ENCODE data around the gene MTAP.

Gene MTAP

DNA sequence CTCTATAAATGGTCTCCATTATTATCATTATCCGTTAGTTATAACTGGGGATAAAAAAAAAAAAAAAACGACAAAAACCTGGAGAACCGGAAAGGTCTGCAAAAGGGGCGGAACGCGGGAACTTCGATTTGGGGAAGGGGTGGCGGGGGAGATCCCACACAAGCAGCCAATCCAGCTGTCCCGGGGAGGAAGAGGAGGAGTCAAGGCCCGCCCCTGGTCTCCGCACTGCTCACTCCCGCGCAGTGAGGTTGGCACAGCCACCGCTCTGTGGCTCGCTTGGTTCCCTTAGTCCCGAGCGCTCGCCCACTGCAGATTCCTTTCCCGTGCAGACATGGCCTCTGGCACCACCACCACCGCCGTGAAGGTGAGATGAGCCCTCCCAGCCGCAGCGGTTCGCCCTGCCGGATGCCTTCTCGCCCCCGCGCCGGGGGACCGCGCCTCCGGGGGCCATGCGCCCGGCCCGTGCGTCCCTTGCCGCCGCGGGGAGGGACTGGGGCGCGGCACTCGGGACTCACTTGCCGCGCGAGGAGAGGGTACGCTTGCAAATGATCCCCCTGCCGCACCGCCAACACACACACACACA, at the start of gene MTAP:
Gene MTAP, plus strand, starts transcription at position 219 of the 583 bp plus-strand sequence. Its CDS starts 113 bp downstream, at position 332.
- H3K27ac ChIP-seq (ENCODE audit: extremely low read depth, low read depth, low read length), result peak within 1 kb of the TSS; percentile 80
- H3K9me3 ChIP-seq (ENCODE audit: control insufficient read depth, insufficient read depth, low read depth, low read length), result no peaks in the 10 kb centered on the region
- H3K36me3 ChIP-seq (ENCODE audit: control insufficient read depth in 2 of 2, insufficient read depth in 1 of 2, low read length in 2 of 2), result peaks cover 0 to 26% of the 10 kb centered on the region in 2 experiments; a peak in 1 of 3 replicates
- CTCF ChIA-PET, result interaction anchor here (0.6 to 0.7 kb wide), 3 partner anchors 206 to 646 kb away, joined by 4 to 5 read pairs (median 4); no protein-coding TSS in a partner anchor
- H3K4me1 ChIP-seq (ENCODE audit: control insufficient read depth, insufficient read depth, low read length), result peaks cover 2% of the 10 kb centered on the region; the same call in 1 of the 2 replicates
- POLR2A ChIA-PET, result interaction anchor here (0.6 to 2.5 kb wide), 15 partner anchors 10 to 550 kb away, joined by 3 to 10 read pairs (median 5); partner anchors contain the start of genes CDKN2B and KLHL9
- peak within 1 kb of the TSS; percentile 82 for H3K4me3 ChIP-seq (ENCODE audit: low read depth, low read length)
- no peak for TF ChIP-seq ZNF157 (tag by site-specific recombination; IDR thresholded peaks at IDR 0.05)
- TF ChIP-seq ZNF561 (tag by site-specific recombination; IDR thresholded peaks at IDR 0.05; ENCODE audit: borderline replicate concordance), result no peak
- TF ChIP-seq SETDB1 (IDR thresholded peaks at IDR 0.05; ENCODE audit: insufficient read length, low read length), result no peak
- TF ChIP-seq ZNF558 (tag by site-specific recombination; IDR thresholded peaks at IDR 0.05), result no peak
- TF ChIP-seq, protein P1, sequence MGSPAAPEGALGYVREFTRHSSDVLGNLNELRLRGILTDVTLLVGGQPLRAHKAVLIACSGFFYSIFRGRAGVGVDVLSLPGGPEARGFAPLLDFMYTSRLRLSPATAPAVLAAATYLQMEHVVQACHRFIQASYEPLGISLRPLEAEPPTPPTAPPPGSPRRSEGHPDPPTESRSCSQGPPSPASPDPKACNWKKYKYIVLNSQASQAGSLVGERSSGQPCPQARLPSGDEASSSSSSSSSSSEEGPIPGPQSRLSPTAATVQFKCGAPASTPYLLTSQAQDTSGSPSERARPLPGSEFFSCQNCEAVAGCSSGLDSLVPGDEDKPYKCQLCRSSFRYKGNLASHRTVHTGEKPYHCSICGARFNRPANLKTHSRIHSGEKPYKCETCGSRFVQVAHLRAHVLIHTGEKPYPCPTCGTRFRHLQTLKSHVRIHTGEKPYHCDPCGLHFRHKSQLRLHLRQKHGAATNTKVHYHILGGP (tag by site-specific recombination; IDR thresholded peaks at IDR 0.05), result no peak
- TF ChIP-seq ZFP3 (tag by site-specific recombination; IDR thresholded peaks at IDR 0.05; ENCODE audit: low read depth), result no peak
- peak; percentile 85 for TF ChIP-seq ZFHX2 (tag by site-specific recombination; conservative IDR thresholded peaks at IDR 0.05)
- peak; percentile 94 for TF ChIP-seq HIC1 (tag by site-specific recombination; IDR thresholded peaks at IDR 0.05)
- peak; percentile 90 for TF ChIP-seq ZBTB48 (tag by site-specific recombination; IDR thresholded peaks at IDR 0.05)
- no peak for TF ChIP-seq REPIN1 (tag by site-specific recombination; IDR thresholded peaks at IDR 0.05; ENCODE audit: low read depth)
- no peak for TF ChIP-seq YY2 (tag by site-specific recombination; IDR thresholded peaks at IDR 0.05)
- no peak for TF ChIP-seq ZNF175 (tag by site-specific recombination; IDR thresholded peaks at IDR 0.05)
- TF ChIP-seq ATF2 (tag by site-specific recombination; IDR thresholded peaks at IDR 0.05; ENCODE audit: low read depth), result no peak
- TF ChIP-seq MZF1 (tag by site-specific recombination; IDR thresholded peaks at IDR 0.05; ENCODE audit: borderline replicate concordance), result no peak
- TF ChIP-seq ZNF404 (tag by site-specific recombination; IDR thresholded peaks at IDR 0.05), result no peak
- no peak for TF ChIP-seq ZNF416 (tag by site-specific recombination; IDR thresholded peaks at IDR 0.05)
- no peak for TF ChIP-seq ZFP69B (tag by site-specific recombination; IDR thresholded peaks at IDR 0.05)
- TF ChIP-seq ZNF624 (tag by site-specific recombination; IDR thresholded peaks at IDR 0.05), result no peak
- TF ChIP-seq HOXA7 (CRISPR knock-in tag; IDR thresholded peaks at IDR 0.05; ENCODE audit: borderline replicate concordance), result no peak
- no peak for TF ChIP-seq ZNF223 (tag by site-specific recombination; IDR thresholded peaks at IDR 0.05)
- no peak for TF ChIP-seq TCF7L2 (IDR thresholded peaks at IDR 0.05; ENCODE audit: borderline replicate concordance, low read depth, low read length)
- no peak for TF ChIP-seq ZNF560 (tag by site-specific recombination; IDR thresholded peaks at IDR 0.05; ENCODE audit: borderline replicate concordance)
- no peak for TF ChIP-seq ZNF10 (tag by site-specific recombination; IDR thresholded peaks at IDR 0.05)
- no peak for TF ChIP-seq ZNF24 (tag by site-specific recombination; IDR thresholded peaks at IDR 0.05)
- no peak for TF ChIP-seq SALL2 (tag by site-specific recombination; IDR thresholded peaks at IDR 0.05; ENCODE audit: borderline replicate concordance)
- peak; percentile 27; the same call in 1 of the 2 replicates for TF ChIP-seq ZSCAN30 (tag by site-specific recombination; IDR thresholded peaks at IDR 0.05)
- no peak for TF ChIP-seq ZNF146 (tag by site-specific recombination; IDR thresholded peaks at IDR 0.05)
- TF ChIP-seq ZNF366 (tag by site-specific recombination; conservative IDR thresholded peaks at IDR 0.05), result 0 out of 2 replicates have a peak, but pooled peaks have one; percentile 53
- TF ChIP-seq ZNF473 (tag by site-specific recombination; IDR thresholded peaks at IDR 0.05), result no peak
- TF ChIP-seq ZXDB (tag by site-specific recombination; IDR thresholded peaks at IDR 0.05), result peak; percentile 88
- peak; percentile 66; the same call in 1 of the 2 replicates for TF ChIP-seq KLF8 (tag by site-specific recombination; IDR thresholded peaks at IDR 0.05)
- TF ChIP-seq ZEB2 (tag by site-specific recombination; IDR thresholded peaks at IDR 0.05), result 0 out of 2 replicates have a peak, but pooled peaks have one; percentile 9
- no peak for TF ChIP-seq IKZF3 (tag by site-specific recombination; IDR thresholded peaks at IDR 0.05)
- TF ChIP-seq ZNF623 (tag by site-specific recombination; IDR thresholded peaks at IDR 0.05), result no peak
- TF ChIP-seq ZNF302 (tag by site-specific recombination; IDR thresholded peaks at IDR 0.05; ENCODE audit: low read depth), result no peak
- no peak for TF ChIP-seq ZNF610 (tag by site-specific recombination; IDR thresholded peaks at IDR 0.05; ENCODE audit: borderline replicate concordance)
- TF ChIP-seq ZNF140 (tag by site-specific recombination; IDR thresholded peaks at IDR 0.05), result no peak
